SU-DHL-6 (cell line): ENCODE results near the gene USP14.

Experiments
- H2AFZ ChIP-seq: fragments of 200-600 bp; sonication (generic); 2 replicates; pipeline ENCODE4 v1.6.1; 2014; ENCODE audit warnings: low read depth, mild to moderate bottlenecking, moderate library complexity, mixed read lengths, antibody characterized with exemption, low read length; ENCODE audit not compliant: severe bottlenecking
- H3F3A ChIP-seq: fragments of 200-600 bp; shearing (Covaris generic); 2 replicates; pipeline ENCODE4 v1.6.0; 2016; ENCODE audit warnings: antibody characterized with exemption, mild to moderate bottlenecking; ENCODE audit not compliant: insufficient read depth
- H3K27ac ChIP-seq: fragments of 200-600 bp; sonication (generic); 2 replicates; pipeline ENCODE4 v1.5.1; 2016; ENCODE audit warnings: low read depth, mild to moderate bottlenecking, low read length, moderate library complexity, mixed read lengths
- H3K27me3 ChIP-seq: fragments of 200-600 bp; sonication (generic), shearing (Covaris generic); 2 replicates; pipeline ENCODE4 v1.6.0; 2014; ENCODE audit warnings: mild to moderate bottlenecking, low read length
- H3K36me3 ChIP-seq: fragments of 200-600 bp; sonication (generic); 2 replicates; pipeline ENCODE4 v1.6.1; 2014; ENCODE audit warnings: mild to moderate bottlenecking, low read length, mixed read lengths
- H3K4me2 ChIP-seq: fragments of 300-600, 200-600 bp; shearing (Covaris generic), sonication (generic); 2 replicates; pipeline ENCODE4 v1.6.0; 2014; ENCODE audit warnings: low read length, low read depth, mild to moderate bottlenecking; ENCODE audit not compliant: poor library complexity, severe bottlenecking
- H3K4me3 ChIP-seq: fragments of 200-600 bp; sonication (generic); 2 replicates; pipeline ENCODE4 v1.5.1; 2014; ENCODE audit warnings: antibody characterized with exemption, low read length, mild to moderate bottlenecking, mixed read lengths; ENCODE audit not compliant: insufficient read depth, poor library complexity, severe bottlenecking
- H3K79me2 ChIP-seq: fragments of 200-600 bp; sonication (generic); 2 replicates; pipeline ENCODE4 v1.6.1; 2014; ENCODE audit warnings: mild to moderate bottlenecking, low read length, moderate library complexity; ENCODE audit not compliant: insufficient read depth
- H3K9ac ChIP-seq: fragments of 200-600 bp; sonication (generic); 2 replicates; pipeline ENCODE4 v1.7.0; 2014; ENCODE audit warnings: mild to moderate bottlenecking, low read length
- H3K9me2 ChIP-seq: fragments of 200-600 bp; sonication (generic); replicated peaks from 2 replicates; pipeline ENCODE4 v1.6.1; 2014; ENCODE audit warnings: low read length; ENCODE audit not compliant: insufficient read depth
- H3K9me3 ChIP-seq: fragments of 200-600 bp; sonication (generic); 2 replicates; pipeline ENCODE4 v1.6.1; 2014; ENCODE audit warnings: low read length, mixed read lengths; ENCODE audit not compliant: insufficient read depth
- H4K20me1 ChIP-seq: fragments of 200-600 bp; sonication (generic); 2 replicates; pipeline ENCODE4 v1.6.1; 2014; ENCODE audit warnings: low read depth, mild to moderate bottlenecking, antibody characterized with exemption, low read length, moderate library complexity, mixed read lengths
- CTCF ChIP-seq: fragments of 200-600 bp; sonication (generic); IDR thresholded peaks from one replicate; pipeline ENCODE4 v1.5.1; 2017; ENCODE audit warnings: antibody characterized with exemption, mild to moderate bottlenecking, low read length, moderate library complexity; ENCODE audit not compliant: insufficient read depth, poor library complexity, severe bottlenecking
- EZH2phosphoT487 ChIP-seq: fragments of 200-600 bp; sonication (generic), shearing (Covaris generic); conservative IDR thresholded peaks from 2 replicates; pipeline ENCODE4 v1.6.1; 2018; ENCODE audit warnings: mild to moderate bottlenecking, antibody characterized with exemption, low read length, moderate library complexity, mixed read lengths

Gene USP14

DNA sequence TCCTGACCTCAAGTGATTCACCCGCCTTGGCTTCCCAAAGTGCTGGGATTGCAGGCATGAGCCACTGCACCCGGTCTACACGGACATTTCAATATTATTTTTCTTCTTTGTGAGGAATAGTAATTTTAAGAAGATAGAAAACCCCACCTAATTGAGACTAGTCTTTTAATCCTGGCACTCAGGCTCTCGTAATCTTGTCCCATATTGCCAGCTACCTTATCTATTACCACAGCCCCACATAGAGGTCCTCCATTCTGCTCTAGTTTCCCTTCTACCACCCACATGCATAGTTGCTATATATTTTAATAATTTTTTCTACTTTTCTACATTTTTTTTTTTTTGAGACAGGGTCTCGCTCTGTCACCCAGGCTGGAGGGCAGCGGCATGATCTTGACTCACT lies 9.5 kb upstream of the USP14 start:
- Histone ChIP-seq H4K20me1 (no peaks in the 10 kb centered on the region), H3K9me2 (no peaks in the 10 kb centered on the region), H3K27ac (no peak overlapping the region), H3K36me3 (no peaks in the 10 kb centered on the region), H3K27me3 (no peaks in the 10 kb centered on the region), H2AFZ (no peak overlapping the region), H3K9me3 (no peaks in the 10 kb centered on the region), H3K4me2 (no peak overlapping the region), H3F3A (no peaks in the 10 kb centered on the region), H3K79me2 (no peaks in the 10 kb centered on the region), H3K4me3 (no peak overlapping the region), H3K9ac (no peak overlapping the region)
- TF ChIP-seq EZH2phosphoT487: no peak
- no peak for TF ChIP-seq CTCF

DNA sequence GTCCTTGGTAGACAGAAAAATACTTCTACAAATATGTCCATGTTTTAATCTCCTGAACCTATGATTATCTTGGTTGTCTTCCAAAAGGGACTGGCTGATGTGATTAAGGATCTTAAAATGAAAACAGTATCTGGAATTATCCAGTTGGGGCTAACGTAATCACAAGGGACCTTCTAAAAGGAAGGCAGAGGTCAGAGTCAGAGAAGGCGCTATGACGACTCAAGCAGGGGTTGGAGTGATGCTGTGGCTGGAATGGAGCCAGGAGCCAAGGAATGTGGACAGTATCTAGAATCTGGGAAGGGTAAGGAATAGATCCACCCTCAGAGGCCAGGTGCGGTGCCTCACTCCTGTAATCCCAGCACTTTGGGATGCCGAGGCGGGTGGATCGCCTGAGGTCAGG lies 4.2 kb upstream of the USP14 start:
- no peak for TF ChIP-seq EZH2phosphoT487
- no peak for TF ChIP-seq CTCF
- H3K4me2 ChIP-seq: no peak overlapping the region
- no peak overlapping the region for H3K9ac ChIP-seq
- no peaks in the 10 kb centered on the region for H3K9me3 ChIP-seq
- no peaks in the 10 kb centered on the region for H3K27me3 ChIP-seq
- H3K36me3 ChIP-seq: no peaks in the 10 kb centered on the region
- no peak overlapping the region for H3K4me3 ChIP-seq
- H3F3A ChIP-seq: peaks cover 5% of the 10 kb centered on the region; the same call in 1 of the 2 replicates
- peaks cover 8% of the 10 kb centered on the region for H3K79me2 ChIP-seq
- H4K20me1 ChIP-seq: no peaks in the 10 kb centered on the region
- H2AFZ ChIP-seq: no peak overlapping the region
- no peaks in the 10 kb centered on the region for H3K9me2 ChIP-seq
- no peak overlapping the region for H3K27ac ChIP-seq

GRCh38 chr18:155688-156087 lies 2.7 kb upstream of the USP14 start:
- TF ChIP-seq CTCF: no peak
- no peak for TF ChIP-seq EZH2phosphoT487
- Histone ChIP-seq H3K9me2 (no peaks in the 10 kb centered on the region), H3F3A (peaks cover 5% of the 10 kb centered on the region; the same call in 1 of the 2 replicates), H3K27ac (no peak overlapping the region), H3K36me3 (no peaks in the 10 kb centered on the region), H3K27me3 (no peaks in the 10 kb centered on the region), H3K4me2 (no peak overlapping the region), H3K79me2 (peaks cover 23% of the 10 kb centered on the region), H3K9me3 (no peaks in the 10 kb centered on the region), H4K20me1 (peaks cover 6% of the 10 kb centered on the region; the same call in 1 of the 2 replicates), H3K4me3 (no peak overlapping the region), H3K9ac (no peak overlapping the region), H2AFZ (no peak overlapping the region)
